ENCODE data around the gene YPEL3.
A peak's percentile ranks its signal among the peaks of the same experiment; 100 is the strongest.

YPEL3 gene

GRCh38 chr16:30104492-30104891, 8.5 kb upstream of the YPEL3 start:
- no peak for DNase-seq (ENCODE audit: low spot score)
- TF ChIP-seq CTCF (IDR thresholded peaks at IDR 0.05; ENCODE audit: extremely low read depth, insufficient read depth, missing control alignments) = no peak
- in situ Hi-C loops (cut with MboI; ENCODE audit: low pct_unique_long_range_greater_than_20kb, low sequenced_read_pairs, unreplicated experiment) = loop anchor here (25.0 kb wide), 2 partner anchors 308 to 508 kb away; partner anchors contain the start of genes ZNF689 and ZNF771

GRCh38 chr16:30104090-30104489, 8.1 kb upstream of the YPEL3 start:
- no peak for DNase-seq (ENCODE audit: low spot score)
- no peak for TF ChIP-seq CTCF (IDR thresholded peaks at IDR 0.05; ENCODE audit: extremely low read depth, insufficient read depth, missing control alignments)
- in situ Hi-C loops (cut with MboI; ENCODE audit: low pct_unique_long_range_greater_than_20kb, low sequenced_read_pairs, unreplicated experiment) = loop anchor here (25.0 kb wide), 2 partner anchors 308 to 508 kb away; partner anchors contain the start of genes ZNF689 and ZNF771

GRCh38 chr16:30096862-30097563, 1.0 kb upstream of the YPEL3 start:
- no peak for TF ChIP-seq CTCF (IDR thresholded peaks at IDR 0.05; ENCODE audit: extremely low read depth, insufficient read depth, missing control alignments)
- no peak for DNase-seq (ENCODE audit: low spot score)
- in situ Hi-C loops (cut with MboI; ENCODE audit: low pct_unique_long_range_greater_than_20kb, low sequenced_read_pairs, unreplicated experiment) = no loop called here

GRCh38 chr16:30095166-30096078, 591 bp downstream of the YPEL3 start:
- in situ Hi-C loops (cut with MboI; ENCODE audit: low pct_unique_long_range_greater_than_20kb, low sequenced_read_pairs, unreplicated experiment) = no loop called here
- no peak for TF ChIP-seq CTCF (IDR thresholded peaks at IDR 0.05; ENCODE audit: extremely low read depth, insufficient read depth, missing control alignments)
- DNase-seq (ENCODE audit: low spot score) = peak; percentile 60

- in situ Hi-C loops (cut with MboI; ENCODE audit: low pct_unique_long_range_greater_than_20kb, low sequenced_read_pairs, unreplicated experiment) = no loop called here
- TF ChIP-seq CTCF (IDR thresholded peaks at IDR 0.05; ENCODE audit: extremely low read depth, insufficient read depth, missing control alignments) = no peak
- DNase-seq (ENCODE audit: low spot score) = no peak
These were observed 1.4 kb downstream of the YPEL3 start for GRCh38 chr16:30094541-30095165.

GRCh38 chr16:30092373-30093010, 3.5 kb downstream of the YPEL3 start:
- TF ChIP-seq CTCF (IDR thresholded peaks at IDR 0.05; ENCODE audit: extremely low read depth, insufficient read depth, missing control alignments) = peak; percentile 92
- DNase-seq (ENCODE audit: low spot score) = peak; percentile 96
- in situ Hi-C loops (cut with MboI; ENCODE audit: low pct_unique_long_range_greater_than_20kb, low sequenced_read_pairs, unreplicated experiment) = no loop called here
